K562 (cell line): ENCODE results near the gene LRMDA. TPM values are rescaled to one million over a fixed set of nuclear protein-coding genes. Genes with fewer than 3 reads are reported as not detected.

ENCODE experiments used
- ATAC-seq: fragments of 200-7000 bp; cut with Tn5 transposase; 3 replicates; pipeline ENCODE4 v1.9.1; 2020; ENCODE audit warnings: moderate library complexity
- BruUV-seq: library from RNA; stranded (reverse); fragments of 400-500 nt; replicated peaks from 2 replicates; lab custom pipeline; 2021; lab: Mats Ljungman, UMichigan
- CTCF ChIA-PET: fragments of 300-600 bp; formaldehyde crosslinking; extraction: SDS; loops from one replicate; lab custom pipeline; 2021; ENCODE audit warnings: low intra/inter-chr PET ratio; lab: Yijun Ruan, JAX
- POLR2A ChIA-PET: fragments of 300-600, 350-650 bp; sonication (Branson Sonifier 250); formaldehyde crosslinking; extraction: SDS; loops from one replicate; lab custom pipeline; 2021; ENCODE audit warnings: antibody characterized with exemption, inconsistent platforms; lab: Yijun Ruan, JAX
- DNase-seq, 4 experiments: peaks; one replicate each; pipeline versions ENCODE4 v3.0.0 to v3.0.0-alpha.2; 2011 to 2018; ENCODE audit warnings: low spot score in 3 of 4, mixed read lengths in 3 of 4; ENCODE audit errors: extremely low read depth in 1 of 4
- FAIRE-seq: peaks from 2 replicates; lab custom pipeline; 2011; peaks lifted over from hg19 to GRCh38; lab: Jason Lieb, UNC
- H2AFZ ChIP-seq: 2 replicates; pipeline ENCODE4 v1.6.0; 2011; ENCODE audit warnings: low read depth, low read length, control low read depth, inconsistent platforms
- H3K27ac ChIP-seq: fragments of 200-600 bp; 3 replicates; pipeline ENCODE4 v1.8.0; 2011; ENCODE audit warnings: low read depth, mild to moderate bottlenecking, control low read depth, inconsistent platforms, low read length, moderate library complexity, mixed read lengths; ENCODE audit errors: extremely low read depth
- H3K27me3 ChIP-seq, 2 experiments: fragments of 300-600 bp in 1 of 2; 2 replicates in 1 of 2; 3 replicates in 1 of 2; pipeline versions ENCODE4 v1.6.0 to v1.8.0; 2011; ENCODE audit warnings: inconsistent platforms in 2 of 2, low read length in 2 of 2, mild to moderate bottlenecking in 1 of 2, mixed read lengths in 1 of 2, moderate library complexity in 1 of 2; ENCODE audit not compliant: control insufficient read depth in 2 of 2, insufficient read depth in 2 of 2
- H3K36me3 ChIP-seq: fragments of 300-600 bp; 3 replicates; pipeline ENCODE4 v1.8.0; 2011; ENCODE audit warnings: mild to moderate bottlenecking, low read length, inconsistent platforms; ENCODE audit not compliant: control insufficient read depth, insufficient read depth
- H3K4me1 ChIP-seq, 2 experiments: fragments of 200-600 bp in 1 of 2; replicated peaks in 1 of 2; 2 replicates in 1 of 2; 3 replicates in 1 of 2; pipeline versions ENCODE4 v1.5.1 to v1.8.0; 2011; ENCODE audit warnings: inconsistent platforms in 2 of 2, low read length in 2 of 2, mild to moderate bottlenecking in 1 of 2, mixed read lengths in 1 of 2, moderate library complexity in 1 of 2; ENCODE audit not compliant: control insufficient read depth in 2 of 2, insufficient read depth in 2 of 2
- H3K4me2 ChIP-seq: 2 replicates; pipeline ENCODE4 v1.6.1; 2011; ENCODE audit warnings: low read length, control low read depth, inconsistent platforms, mixed read lengths; ENCODE audit not compliant: insufficient read depth
- H3K4me3 ChIP-seq: fragments of 200-600 bp; sonication (generic), shearing (Covaris generic); 2 replicates; pipeline ENCODE4 v1.5.1; 2016; ENCODE audit warnings: control low read depth, inconsistent platforms
- H3K79me2 ChIP-seq: fragments of 200-600 bp; 3 replicates; pipeline ENCODE4 v1.8.0; 2011; ENCODE audit warnings: low read length, inconsistent platforms; ENCODE audit not compliant: control insufficient read depth, insufficient read depth
- H3K9ac ChIP-seq, 2 experiments: 2 replicates each; pipeline versions ENCODE4 v1.6.0 to v1.6.1; 2011; ENCODE audit warnings: low read depth in 2 of 2, low read length in 2 of 2, control low read depth in 1 of 2, inconsistent platforms in 1 of 2, mild to moderate bottlenecking in 1 of 2, mixed read lengths in 1 of 2; ENCODE audit not compliant: insufficient read depth in 1 of 2
- H3K9me1 ChIP-seq: one replicate; pipeline ENCODE4 v1.6.0; 2011; ENCODE audit warnings: inconsistent platforms, mild to moderate bottlenecking, low read length, moderate library complexity; ENCODE audit not compliant: control insufficient read depth, insufficient read depth
- H3K9me3 ChIP-seq: replicated peaks from 2 replicates; pipeline ENCODE4 v1.5.1; 2011; ENCODE audit warnings: low read depth, low read length, inconsistent platforms; ENCODE audit not compliant: control insufficient read depth, insufficient read depth
- H4K20me1 ChIP-seq: replicated peaks from 2 replicates; pipeline ENCODE4 v1.6.1; 2011; ENCODE audit warnings: low read length, inconsistent platforms, mixed read lengths; ENCODE audit not compliant: control insufficient read depth, insufficient read depth
- CBX3 ChIP-seq, 2 experiments: IDR thresholded peaks; 1 replicate in 1 of 2; 2 replicates in 1 of 2; pipeline ENCODE4 v1.6.1; 2012; ENCODE audit warnings: inconsistent platforms in 2 of 2, low read length in 2 of 2, borderline replicate concordance in 1 of 2, control low read depth in 1 of 2
- FOXK2 ChIP-seq, 2 experiments: fragments of 450-650 bp; IDR thresholded peaks in 1 of 2; conservative IDR thresholded peaks in 1 of 2; 2 replicates each; pipeline ENCODE4 v1.6.1; 2016; ENCODE audit warnings: low read depth in 2 of 2, mild to moderate bottlenecking in 1 of 2
- GATA2 ChIP-seq: sonication (generic); formaldehyde crosslinking; IDR thresholded peaks from 2 replicates; pipeline ENCODE4 v1.4.0; 2020; ENCODE audit warnings: mild to moderate bottlenecking, missing genetic modification reagents
- SMARCC2 ChIP-seq: fragments of 450-650 bp; IDR thresholded peaks from 2 replicates; pipeline ENCODE4 v1.6.1; 2017; ENCODE audit warnings: antibody characterized with exemption, moderate library complexity, mild to moderate bottlenecking, low read depth
- SREBF1 ChIP-seq: fragments of 150-350 bp; IDR thresholded peaks from 2 replicates; pipeline ENCODE4 v1.6.1; 2014; ENCODE audit warnings: antibody characterized with exemption, low read depth, low read length, borderline replicate concordance
- TCF3 ChIP-seq: sonication (generic); formaldehyde crosslinking; IDR thresholded peaks from 2 replicates; pipeline ENCODE4 v1.4.0; 2020; ENCODE audit warnings: mild to moderate bottlenecking, missing genetic modification reagents
- TRIM28 ChIP-seq: fragments of 450-650 bp; IDR thresholded peaks from 2 replicates; pipeline ENCODE4 v1.6.1; 2017
- U2AF2 ChIP-seq: fragments of 200-400 bp; formaldehyde crosslinking; optimal IDR thresholded peaks from 2 replicates; pipeline ENCODE3; 2017; ENCODE audit warnings: low read depth, mild to moderate bottlenecking, low read length
- XRCC4 ChIP-seq: IDR thresholded peaks from one replicate; pipeline ENCODE4 v1.6.1; 2011; ENCODE audit not compliant: insufficient read depth, insufficient read length; ENCODE audit errors: extremely low read depth
- ZFP36 ChIP-seq: fragments of 150-350 bp; IDR thresholded peaks from 2 replicates; pipeline ENCODE4 v1.6.1; 2018; ENCODE audit warnings: low read length, low read depth; ENCODE audit not compliant: partially characterized antibody
- ZNF133 ChIP-seq: fragments of 250-450 bp; sonication (Bioruptor Pico); IDR thresholded peaks from 2 replicates; pipeline ENCODE4 v1.4.0; 2020; ENCODE audit warnings: mild to moderate bottlenecking
- ZNF445 ChIP-seq: fragments of 250-450 bp; sonication (Bioruptor Pico); IDR thresholded peaks from 2 replicates; pipeline ENCODE4 v1.4.0; 2020; ENCODE audit warnings: low read depth, mild to moderate bottlenecking, moderate library complexity
- WGBS: fragments of 100-300 bp; shearing (Covaris generic); methylation state at CpG from one replicate; pipeline ENCODE4 v1.1.6; 2016; ENCODE audit warnings: low coverage, mixed read lengths; ENCODE audit not compliant: insufficient coverage; ENCODE audit errors: missing lambda C conversion rate; 5-methylcytosine and 5-hydroxymethylcytosine counted together
- in situ Hi-C: fragments of 300-500 bp; cut with MboI; formaldehyde crosslinking; loops from 4 replicates; pipeline ENCODE4 v1.15.0; 2018; ENCODE audit warnings: inconsistent platforms, mixed read lengths
- intact Hi-C: fragments of 100-400 bp; cut with micrococcal nuclease; formaldehyde crosslinking; loops from 2 replicates; pipeline ENCODE4 v1.14.2; 2022
- polyA plus RNA-seq, 8 experiments: library from polyadenylated mRNA; depleted of rRNA in 4 of 8; stranded (reverse) in 5 of 8; unstranded in 3 of 8; fragments of >200 nt; fragmentation: Nextera tagmentation in 2 of 8; fragmentation: Illumina TruSeq in 1 of 8; extraction: Ambion mirVana in 2 of 8; extraction: Trizol in 1 of 8; gene quantifications; 2 replicates each; pipeline versions ENCODE4 v1.2.1 to v1.2.3, GENCODE V29; 2011 to 2014; ENCODE audit warnings: inconsistent platforms in 1 of 8, missing spikeins in 1 of 8
- total RNA-seq, 7 experiments: library from RNA; depleted of rRNA in 6 of 7; stranded (reverse); fragments of >200 nt in 6 of 7; fragmentation: Illumina TruSeq in 2 of 7; extraction: Trizol in 2 of 7; gene quantifications; 2 replicates each; pipeline versions ENCODE4 v1.2.1 to v1.2.3, GENCODE V29; 2011 to 2021; ENCODE audit warnings: low replicate concordance in 1 of 7
- TF ChIP-seq, protein P1 (sequence below): sonication (generic); formaldehyde crosslinking; IDR thresholded peaks from 2 replicates; pipeline ENCODE4 v1.8.1; 2023; ENCODE audit warnings: mild to moderate bottlenecking, missing genetic modification reagents
- TF ChIP-seq, protein P2 (sequence below): sonication (generic); formaldehyde crosslinking; IDR thresholded peaks from 2 replicates; pipeline ENCODE4 v1.8.0; 2022; ENCODE audit warnings: mild to moderate bottlenecking, missing genetic modification reagents
- TF ChIP-seq, protein P3 (sequence below): fragments of 450-650 bp; IDR thresholded peaks from 2 replicates; pipeline ENCODE4 v1.6.1; 2017; ENCODE audit warnings: antibody characterized with exemption
- TF ChIP-seq, protein P4 (sequence below): fragments of 200-800 bp; sonication (Bioruptor generic); IDR thresholded peaks from 2 replicates; pipeline ENCODE4 v1.6.1; 2017; ENCODE audit warnings: missing genetic modification characterization, missing compliant biosample characterization
- TF ChIP-seq, protein P5 (sequence below): fragments of 450-650 bp; conservative IDR thresholded peaks from 2 replicates; pipeline ENCODE4 v1.6.1; 2016; ENCODE audit warnings: missing genetic modification characterization, low read depth, mild to moderate bottlenecking, control low read depth, missing compliant biosample characterization

Gene LRMDA
- total and polyA plus RNA-seq, 9 of the 15 experiments (the other 6 are each of a cell fraction or from before 2014, with no cell fraction given): 0.25 TPM; not detected in 8

DNA sequence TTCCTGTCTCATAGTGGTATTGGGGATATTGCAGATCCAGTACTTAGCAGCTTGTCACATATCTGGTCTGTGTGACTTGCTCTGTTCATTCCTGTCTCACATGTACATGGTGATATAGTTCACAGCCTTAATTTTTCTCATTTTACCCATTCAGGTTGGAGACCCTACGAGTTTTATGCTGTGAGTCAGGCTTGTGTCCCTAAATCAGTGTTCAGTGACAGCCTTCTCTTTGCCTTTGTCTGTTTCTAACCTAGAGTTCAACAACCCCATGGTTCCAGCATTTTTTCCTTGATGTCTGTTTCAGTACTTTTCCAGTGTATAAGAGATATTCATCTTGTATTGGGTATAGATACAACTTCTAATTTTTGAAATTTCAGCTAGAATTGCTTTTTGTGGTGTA, 1016.2 kb downstream of the LRMDA start:
- POLR2A ChIA-PET: no interaction called here
- Histone ChIP-seq H3K4me1 (no peaks in the 10 kb centered on the region), H3K9me3 (no peaks in the 10 kb centered on the region; the same call in 1 of the 2 replicates), H3K79me2 (no peaks in the 10 kb centered on the region), H3K27me3 (no peaks in the 10 kb centered on the region), H3K27ac (no peak overlapping the region), H2AFZ (no peak overlapping the region), H3K9me1 (no peaks in the 10 kb centered on the region), H4K20me1 (no peaks in the 10 kb centered on the region), H3K36me3 (no peaks in the 10 kb centered on the region), H3K4me3 (no peak overlapping the region), H3K4me2 (no peak overlapping the region), H3K9ac (no peak overlapping the region)
- BruUV-seq: no TSS peak
- in situ Hi-C loops (no loop called here), intact Hi-C loops (no loop called here)
- FAIRE-seq (no peak), ATAC-seq (no peak), DNase-seq (no peak)
- CTCF ChIA-PET: no interaction called here
- 0% methylated on average over 1 of the region's 1 CpG for WGBS
- TF ChIP-seq SMARCC2 (no peak), GATA2 (CRISPR knock-in tag) (no peak), ZFP36 (no peak), ZNF445 (CRISPR knock-in tag) (no peak), SREBF1 (no peak), XRCC4 (no peak), ZNF133 (CRISPR knock-in tag) (no peak), FOXK2 (conservative IDR thresholded peaks at IDR 0.05 in 1 of 2, IDR thresholded peaks at IDR 0.05 in 1 of 2; ENCODE audit: low read depth in 2 of 2) (no peak), TCF3 (no peak), U2AF2 (no peak), TRIM28 (no peak), CBX3 (IDR thresholded peaks at IDR 0.05; ENCODE audit: borderline replicate concordance in 1 of 2, low read length in 2 of 2) (no peak)
- TF ChIP-seq, protein P1, sequence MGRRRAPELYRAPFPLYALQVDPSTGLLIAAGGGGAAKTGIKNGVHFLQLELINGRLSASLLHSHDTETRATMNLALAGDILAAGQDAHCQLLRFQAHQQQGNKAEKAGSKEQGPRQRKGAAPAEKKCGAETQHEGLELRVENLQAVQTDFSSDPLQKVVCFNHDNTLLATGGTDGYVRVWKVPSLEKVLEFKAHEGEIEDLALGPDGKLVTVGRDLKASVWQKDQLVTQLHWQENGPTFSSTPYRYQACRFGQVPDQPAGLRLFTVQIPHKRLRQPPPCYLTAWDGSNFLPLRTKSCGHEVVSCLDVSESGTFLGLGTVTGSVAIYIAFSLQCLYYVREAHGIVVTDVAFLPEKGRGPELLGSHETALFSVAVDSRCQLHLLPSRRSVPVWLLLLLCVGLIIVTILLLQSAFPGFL (CRISPR knock-in tag): no peak
- TF ChIP-seq, protein P2, sequence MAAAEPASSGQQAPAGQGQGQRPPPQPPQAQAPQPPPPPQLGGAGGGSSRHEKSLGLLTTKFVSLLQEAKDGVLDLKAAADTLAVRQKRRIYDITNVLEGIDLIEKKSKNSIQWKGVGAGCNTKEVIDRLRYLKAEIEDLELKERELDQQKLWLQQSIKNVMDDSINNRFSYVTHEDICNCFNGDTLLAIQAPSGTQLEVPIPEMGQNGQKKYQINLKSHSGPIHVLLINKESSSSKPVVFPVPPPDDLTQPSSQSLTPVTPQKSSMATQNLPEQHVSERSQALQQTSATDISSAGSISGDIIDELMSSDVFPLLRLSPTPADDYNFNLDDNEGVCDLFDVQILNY (CRISPR knock-in tag): no peak
- TF ChIP-seq, protein P3, sequence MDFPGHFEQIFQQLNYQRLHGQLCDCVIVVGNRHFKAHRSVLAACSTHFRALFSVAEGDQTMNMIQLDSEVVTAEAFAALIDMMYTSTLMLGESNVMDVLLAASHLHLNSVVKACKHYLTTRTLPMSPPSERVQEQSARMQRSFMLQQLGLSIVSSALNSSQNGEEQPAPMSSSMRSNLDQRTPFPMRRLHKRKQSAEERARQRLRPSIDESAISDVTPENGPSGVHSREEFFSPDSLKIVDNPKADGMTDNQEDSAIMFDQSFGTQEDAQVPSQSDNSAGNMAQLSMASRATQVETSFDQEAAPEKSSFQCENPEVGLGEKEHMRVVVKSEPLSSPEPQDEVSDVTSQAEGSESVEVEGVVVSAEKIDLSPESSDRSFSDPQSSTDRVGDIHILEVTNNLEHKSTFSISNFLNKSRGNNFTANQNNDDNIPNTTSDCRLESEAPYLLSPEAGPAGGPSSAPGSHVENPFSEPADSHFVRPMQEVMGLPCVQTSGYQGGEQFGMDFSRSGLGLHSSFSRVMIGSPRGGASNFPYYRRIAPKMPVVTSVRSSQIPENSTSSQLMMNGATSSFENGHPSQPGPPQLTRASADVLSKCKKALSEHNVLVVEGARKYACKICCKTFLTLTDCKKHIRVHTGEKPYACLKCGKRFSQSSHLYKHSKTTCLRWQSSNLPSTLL: no peak
- TF ChIP-seq, protein P4, sequence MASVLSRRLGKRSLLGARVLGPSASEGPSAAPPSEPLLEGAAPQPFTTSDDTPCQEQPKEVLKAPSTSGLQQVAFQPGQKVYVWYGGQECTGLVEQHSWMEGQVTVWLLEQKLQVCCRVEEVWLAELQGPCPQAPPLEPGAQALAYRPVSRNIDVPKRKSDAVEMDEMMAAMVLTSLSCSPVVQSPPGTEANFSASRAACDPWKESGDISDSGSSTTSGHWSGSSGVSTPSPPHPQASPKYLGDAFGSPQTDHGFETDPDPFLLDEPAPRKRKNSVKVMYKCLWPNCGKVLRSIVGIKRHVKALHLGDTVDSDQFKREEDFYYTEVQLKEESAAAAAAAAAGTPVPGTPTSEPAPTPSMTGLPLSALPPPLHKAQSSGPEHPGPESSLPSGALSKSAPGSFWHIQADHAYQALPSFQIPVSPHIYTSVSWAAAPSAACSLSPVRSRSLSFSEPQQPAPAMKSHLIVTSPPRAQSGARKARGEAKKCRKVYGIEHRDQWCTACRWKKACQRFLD: no peak
- TF ChIP-seq, protein P5, sequence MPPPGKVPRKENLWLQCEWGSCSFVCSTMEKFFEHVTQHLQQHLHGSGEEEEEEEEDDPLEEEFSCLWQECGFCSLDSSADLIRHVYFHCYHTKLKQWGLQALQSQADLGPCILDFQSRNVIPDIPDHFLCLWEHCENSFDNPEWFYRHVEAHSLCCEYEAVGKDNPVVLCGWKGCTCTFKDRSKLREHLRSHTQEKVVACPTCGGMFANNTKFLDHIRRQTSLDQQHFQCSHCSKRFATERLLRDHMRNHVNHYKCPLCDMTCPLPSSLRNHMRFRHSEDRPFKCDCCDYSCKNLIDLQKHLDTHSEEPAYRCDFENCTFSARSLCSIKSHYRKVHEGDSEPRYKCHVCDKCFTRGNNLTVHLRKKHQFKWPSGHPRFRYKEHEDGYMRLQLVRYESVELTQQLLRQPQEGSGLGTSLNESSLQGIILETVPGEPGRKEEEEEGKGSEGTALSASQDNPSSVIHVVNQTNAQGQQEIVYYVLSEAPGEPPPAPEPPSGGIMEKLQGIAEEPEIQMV (tag): no peak
